ENCODE results near the gene CD83.

CD83 gene

DNA sequence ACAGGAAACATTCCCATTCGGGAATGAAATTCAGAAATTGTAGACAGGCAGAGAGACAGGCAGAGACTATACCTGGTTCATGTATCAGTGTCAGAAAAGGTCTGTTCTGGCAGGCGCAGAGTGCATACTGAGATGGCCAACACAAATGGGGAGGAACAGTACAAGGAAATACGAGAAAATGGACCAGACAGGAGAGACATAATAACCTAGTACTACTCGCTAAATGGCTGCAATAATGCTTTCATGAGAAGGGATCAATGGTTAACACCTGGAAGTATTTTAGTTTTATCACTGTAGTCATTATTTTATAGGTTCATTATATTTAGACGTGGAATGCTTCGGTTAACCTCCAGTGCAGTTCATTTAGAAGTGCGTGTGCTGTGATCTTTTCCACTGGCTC, 58.9 kb downstream of the CD83 start:
- no peaks in the 10 kb centered on the region for H3K36me3 ChIP-seq (replicated peaks; ENCODE audit: insufficient read depth, low read length)
- no peak overlapping the region for H3K4me2 ChIP-seq (ENCODE audit: low read depth, low read length)
- H3F3A ChIP-seq (ENCODE audit: insufficient read depth, low read length), result no peaks in the 10 kb centered on the region
- no peak overlapping the region for H2AFZ ChIP-seq (ENCODE audit: low read length)
- H3K27me3 ChIP-seq (replicated peaks; ENCODE audit: insufficient read depth, low read length), result no peaks in the 10 kb centered on the region
- H3K27ac ChIP-seq (ENCODE audit: low read length), result no peak overlapping the region
- no peaks in the 10 kb centered on the region for H3K9me2 ChIP-seq (replicated peaks; ENCODE audit: insufficient read depth, low read length)
- no peaks in the 10 kb centered on the region for H3K9me3 ChIP-seq (replicated peaks; ENCODE audit: insufficient read depth, low read length)
- no peak overlapping the region for H3K4me3 ChIP-seq (ENCODE audit: low read length)
- TF ChIP-seq EZH2 (optimal IDR thresholded peaks at IDR 0.05; ENCODE audit: low read depth, low read length) (no peak), EZH2phosphoT487 (IDR thresholded peaks at IDR 0.05; ENCODE audit: low read length) (no peak)
- TF ChIP-seq, protein P1, sequence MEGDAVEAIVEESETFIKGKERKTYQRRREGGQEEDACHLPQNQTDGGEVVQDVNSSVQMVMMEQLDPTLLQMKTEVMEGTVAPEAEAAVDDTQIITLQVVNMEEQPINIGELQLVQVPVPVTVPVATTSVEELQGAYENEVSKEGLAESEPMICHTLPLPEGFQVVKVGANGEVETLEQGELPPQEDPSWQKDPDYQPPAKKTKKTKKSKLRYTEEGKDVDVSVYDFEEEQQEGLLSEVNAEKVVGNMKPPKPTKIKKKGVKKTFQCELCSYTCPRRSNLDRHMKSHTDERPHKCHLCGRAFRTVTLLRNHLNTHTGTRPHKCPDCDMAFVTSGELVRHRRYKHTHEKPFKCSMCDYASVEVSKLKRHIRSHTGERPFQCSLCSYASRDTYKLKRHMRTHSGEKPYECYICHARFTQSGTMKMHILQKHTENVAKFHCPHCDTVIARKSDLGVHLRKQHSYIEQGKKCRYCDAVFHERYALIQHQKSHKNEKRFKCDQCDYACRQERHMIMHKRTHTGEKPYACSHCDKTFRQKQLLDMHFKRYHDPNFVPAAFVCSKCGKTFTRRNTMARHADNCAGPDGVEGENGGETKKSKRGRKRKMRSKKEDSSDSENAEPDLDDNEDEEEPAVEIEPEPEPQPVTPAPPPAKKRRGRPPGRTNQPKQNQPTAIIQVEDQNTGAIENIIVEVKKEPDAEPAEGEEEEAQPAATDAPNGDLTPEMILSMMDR (IDR thresholded peaks at IDR 0.05; ENCODE audit: low read length), result no peak
- no peak overlapping the region for H3K9ac ChIP-seq (ENCODE audit: low read length)
- H3K4me1 ChIP-seq (ENCODE audit: low read length), result no peaks in the 10 kb centered on the region
- H4K20me1 ChIP-seq (ENCODE audit: insufficient read depth, low read length), result no peaks in the 10 kb centered on the region
- no peaks in the 10 kb centered on the region for H3K79me2 ChIP-seq (ENCODE audit: low read length)
- no peak for DNase-seq

DNA sequence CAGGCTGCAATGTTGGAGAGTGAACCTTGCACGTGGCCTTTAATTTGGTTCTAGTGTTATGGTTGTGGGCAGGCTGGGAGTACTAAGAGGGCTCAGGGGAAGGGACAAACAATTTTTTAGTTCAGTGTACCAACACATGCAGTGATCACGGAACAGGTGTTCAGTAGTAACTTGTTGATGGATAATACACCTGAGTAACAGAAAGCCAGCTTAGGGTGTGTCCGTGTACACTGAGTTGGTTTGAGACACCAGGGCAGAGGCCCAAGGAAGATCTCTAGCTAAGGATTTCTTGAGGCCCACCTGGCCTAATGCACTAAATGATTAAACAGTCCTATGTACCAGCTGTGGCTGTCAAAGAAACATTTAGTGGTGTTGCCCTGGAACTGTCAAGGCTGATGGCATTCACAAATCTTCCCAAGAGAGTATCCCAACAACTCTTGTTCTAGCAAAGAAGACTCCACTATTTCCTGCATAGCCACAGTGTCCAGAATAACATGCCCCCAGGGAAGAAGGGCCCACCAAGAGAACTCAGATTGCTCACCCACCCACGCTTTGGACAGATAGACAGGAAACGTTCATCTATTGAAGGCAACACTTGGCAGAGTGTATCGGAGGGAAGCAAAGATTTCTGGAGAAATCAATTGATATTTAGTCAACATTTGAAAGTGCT, 60.0 kb downstream of the CD83 start:
- DNase-seq, result no peak
- Histone ChIP-seq H3K9me3 (replicated peaks; ENCODE audit: insufficient read depth, low read length) (no peaks in the 10 kb centered on the region), H3K9me2 (replicated peaks; ENCODE audit: insufficient read depth, low read length) (no peaks in the 10 kb centered on the region), H3K4me2 (ENCODE audit: low read depth, low read length) (no peak overlapping the region), H3F3A (ENCODE audit: insufficient read depth, low read length) (no peaks in the 10 kb centered on the region), H3K27ac (ENCODE audit: low read length) (no peak overlapping the region), H3K36me3 (replicated peaks; ENCODE audit: insufficient read depth, low read length) (no peaks in the 10 kb centered on the region), H3K9ac (ENCODE audit: low read length) (no peak overlapping the region), H3K27me3 (replicated peaks; ENCODE audit: insufficient read depth, low read length) (no peaks in the 10 kb centered on the region), H3K79me2 (ENCODE audit: low read length) (no peaks in the 10 kb centered on the region), H3K4me3 (ENCODE audit: low read length) (no peak overlapping the region), H4K20me1 (ENCODE audit: insufficient read depth, low read length) (no peaks in the 10 kb centered on the region), H2AFZ (ENCODE audit: low read length) (no peak overlapping the region), H3K4me1 (ENCODE audit: low read length) (no peaks in the 10 kb centered on the region)
- TF ChIP-seq EZH2 (optimal IDR thresholded peaks at IDR 0.05; ENCODE audit: low read depth, low read length), result no peak
- no peak for TF ChIP-seq EZH2phosphoT487 (IDR thresholded peaks at IDR 0.05; ENCODE audit: low read length)
- TF ChIP-seq, protein P1 (IDR thresholded peaks at IDR 0.05; ENCODE audit: low read length), result no peak

DNA sequence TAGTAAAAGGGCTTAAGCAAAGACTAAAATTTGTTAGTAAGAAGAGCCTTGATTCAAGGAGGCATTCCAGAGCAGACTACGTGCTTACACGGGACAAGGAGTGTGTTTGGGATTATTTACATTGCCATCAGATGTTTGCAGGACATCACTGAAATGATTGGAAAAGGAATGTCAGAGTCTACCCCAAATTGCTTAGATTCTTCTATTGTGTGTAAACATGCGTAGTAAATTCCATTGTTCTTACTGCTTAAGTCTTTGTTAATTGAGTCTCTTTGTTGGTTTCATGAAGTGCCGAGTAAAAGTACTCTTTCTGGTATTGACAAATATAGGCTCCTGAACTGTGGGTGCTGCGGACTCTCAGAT, 60.5 kb downstream of the CD83 start:
- DNase-seq, result no peak
- no peaks in the 10 kb centered on the region for H3K9me2 ChIP-seq (replicated peaks; ENCODE audit: insufficient read depth, low read length)
- H3K27me3 ChIP-seq (replicated peaks; ENCODE audit: insufficient read depth, low read length), result no peaks in the 10 kb centered on the region
- no peak overlapping the region for H2AFZ ChIP-seq (ENCODE audit: low read length)
- no peaks in the 10 kb centered on the region for H3K79me2 ChIP-seq (ENCODE audit: low read length)
- H3K36me3 ChIP-seq (replicated peaks; ENCODE audit: insufficient read depth, low read length), result no peaks in the 10 kb centered on the region
- H3K9ac ChIP-seq (ENCODE audit: low read length), result no peak overlapping the region
- H3K4me2 ChIP-seq (ENCODE audit: low read depth, low read length), result no peak overlapping the region
- H3K4me1 ChIP-seq (ENCODE audit: low read length), result no peaks in the 10 kb centered on the region
- no peak overlapping the region for H3K4me3 ChIP-seq (ENCODE audit: low read length)
- no peak for TF ChIP-seq EZH2phosphoT487 (IDR thresholded peaks at IDR 0.05; ENCODE audit: low read length)
- no peak for TF ChIP-seq EZH2 (optimal IDR thresholded peaks at IDR 0.05; ENCODE audit: low read depth, low read length)
- TF ChIP-seq, protein P1 (IDR thresholded peaks at IDR 0.05; ENCODE audit: low read length), result no peak
- H3K9me3 ChIP-seq (replicated peaks; ENCODE audit: insufficient read depth, low read length), result no peaks in the 10 kb centered on the region
- no peak overlapping the region for H3K27ac ChIP-seq (ENCODE audit: low read length)
- no peaks in the 10 kb centered on the region for H4K20me1 ChIP-seq (ENCODE audit: insufficient read depth, low read length)
- no peaks in the 10 kb centered on the region for H3F3A ChIP-seq (ENCODE audit: insufficient read depth, low read length)

Data from MM.1S (cell line).